ENCODE results near the gene C2orf72.

The C2orf72 gene

DNA sequence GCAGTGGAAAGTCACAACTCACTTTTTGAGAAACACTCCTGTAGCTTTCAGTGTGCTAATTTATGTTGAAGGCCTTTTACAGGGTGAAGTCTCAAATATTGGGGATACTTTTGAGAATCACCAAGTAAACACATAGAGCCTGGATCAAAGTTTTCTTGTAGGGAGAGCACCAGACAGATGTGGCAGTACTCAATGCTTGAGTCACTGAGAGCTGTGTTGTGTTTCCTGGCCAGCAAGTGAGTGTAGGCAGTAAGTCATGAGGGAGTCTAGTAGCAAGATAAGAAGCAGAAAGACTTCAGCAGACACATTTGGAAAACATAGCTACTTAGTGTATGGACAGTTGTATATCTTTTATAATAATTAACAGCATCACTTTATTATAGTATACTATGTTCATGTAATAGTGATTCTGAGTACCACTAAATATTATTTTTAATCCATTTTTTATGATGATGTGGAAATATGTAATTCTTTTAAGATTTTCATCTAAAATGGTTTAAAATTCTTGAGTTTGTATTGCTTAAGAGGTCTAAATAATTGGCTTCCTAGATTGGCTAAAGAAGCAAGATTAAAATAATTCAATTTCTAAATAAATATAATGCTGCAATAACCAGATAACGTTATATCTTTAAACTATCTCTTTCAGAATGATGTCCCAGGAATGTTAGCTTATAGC, 32.2 kb downstream of the C2orf72 start:
- DNase-seq (ENCODE audit: low read depth): no peak

DNA sequence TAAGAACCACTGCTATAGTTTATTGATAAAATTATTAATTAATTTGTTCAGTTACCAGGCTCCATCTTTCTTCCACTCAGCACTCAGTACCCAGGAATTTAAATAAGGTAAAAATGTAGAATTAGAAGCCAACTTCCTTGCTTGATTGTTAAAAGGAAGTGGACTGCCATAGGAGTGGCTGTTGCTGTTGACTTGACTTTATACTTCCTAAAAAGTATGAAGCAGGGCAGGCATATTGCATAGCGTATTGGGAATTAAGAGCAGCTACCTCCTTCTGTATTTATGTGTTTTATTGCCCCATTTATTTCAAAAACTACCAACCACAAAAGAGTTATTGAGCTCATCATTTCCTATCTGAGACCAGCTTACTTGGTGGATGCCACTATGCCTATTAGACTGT, 47.2 kb downstream of the C2orf72 start:
- no peak for DNase-seq (ENCODE audit: low read depth)

DNA sequence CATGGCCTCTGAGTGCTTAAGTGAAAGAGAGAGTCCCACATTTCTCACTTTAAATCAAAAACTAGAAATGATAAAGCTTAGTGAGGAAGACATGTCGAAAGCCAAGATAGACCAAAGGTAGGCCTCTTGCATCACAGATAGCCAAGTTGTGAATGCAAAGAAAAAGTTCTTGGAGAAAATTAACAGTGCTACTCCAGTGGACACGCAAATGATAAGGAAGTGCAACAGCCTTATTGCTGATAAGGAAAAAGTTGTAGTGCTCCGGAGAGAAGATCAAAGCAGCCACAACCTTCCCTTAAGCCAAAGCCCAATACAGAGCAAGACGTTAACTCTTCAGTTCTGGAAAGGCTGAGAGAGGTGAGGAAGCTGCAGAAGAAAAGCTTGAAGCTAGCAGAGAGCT, 51.4 kb downstream of the C2orf72 start:
- no peak for DNase-seq (ENCODE audit: low read depth)

DNA sequence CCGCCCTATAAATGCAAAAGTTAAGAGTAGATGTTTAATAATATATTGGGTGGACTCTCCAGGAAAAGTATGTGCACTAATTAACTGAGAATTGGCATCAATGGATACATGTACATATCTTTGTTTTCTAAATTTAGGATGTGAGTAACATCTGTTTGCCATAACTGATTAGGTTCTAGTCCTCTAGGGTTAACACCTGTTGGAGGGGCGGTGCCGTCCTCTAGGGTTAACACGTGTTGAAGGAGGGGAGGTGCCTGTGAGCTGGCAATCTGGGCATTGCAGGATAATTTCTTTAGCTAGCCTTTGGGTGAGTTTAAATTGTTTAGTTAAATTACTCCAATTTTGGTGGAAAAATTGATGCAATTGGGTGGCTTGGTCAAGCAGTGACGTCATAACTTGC, 56.6 kb downstream of the C2orf72 start:
- DNase-seq (ENCODE audit: low read depth): no peak

DNA sequence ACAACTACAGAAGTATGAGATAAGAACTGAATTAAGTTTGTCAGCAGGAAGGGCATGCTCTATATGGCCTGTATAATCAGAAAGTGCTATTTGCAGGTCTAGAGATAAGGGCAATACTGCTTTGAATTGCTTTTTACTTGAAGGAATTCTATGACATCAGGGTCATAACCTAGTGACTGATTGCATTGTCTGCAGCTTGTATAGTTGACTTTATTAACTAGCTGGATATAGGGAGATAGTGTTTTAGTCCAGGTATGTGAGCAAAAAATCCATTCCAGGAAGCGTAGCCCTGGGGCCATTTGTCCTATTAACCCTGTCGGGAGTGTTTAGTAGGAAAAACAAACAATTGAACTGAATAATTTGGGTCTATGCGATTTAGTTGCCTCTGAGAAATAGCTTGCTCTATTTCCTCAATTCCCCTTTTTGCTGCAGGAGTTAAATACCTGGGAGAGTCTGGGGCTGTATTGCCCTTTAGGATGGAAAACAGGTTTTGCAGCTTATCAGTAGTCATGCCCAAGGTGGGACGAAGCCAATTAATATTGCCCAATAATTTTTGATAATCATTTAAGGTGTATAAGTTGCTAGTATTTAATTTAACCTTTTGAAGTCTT, 57.5 kb downstream of the C2orf72 start:
- DNase-seq (ENCODE audit: low read depth): no peak
